ENCODE measurements around the gene CNEP1R1. TPM values are rescaled to one million over a fixed set of nuclear protein-coding genes. Genes with fewer than 3 reads are reported as not detected.

Gene CNEP1R1
- total and polyA plus RNA-seq, 2 of the 8 experiments (the other 6 are each of a cell fraction or from before 2014, with no cell fraction given), result 10.6 to 13.6 TPM

DNA sequence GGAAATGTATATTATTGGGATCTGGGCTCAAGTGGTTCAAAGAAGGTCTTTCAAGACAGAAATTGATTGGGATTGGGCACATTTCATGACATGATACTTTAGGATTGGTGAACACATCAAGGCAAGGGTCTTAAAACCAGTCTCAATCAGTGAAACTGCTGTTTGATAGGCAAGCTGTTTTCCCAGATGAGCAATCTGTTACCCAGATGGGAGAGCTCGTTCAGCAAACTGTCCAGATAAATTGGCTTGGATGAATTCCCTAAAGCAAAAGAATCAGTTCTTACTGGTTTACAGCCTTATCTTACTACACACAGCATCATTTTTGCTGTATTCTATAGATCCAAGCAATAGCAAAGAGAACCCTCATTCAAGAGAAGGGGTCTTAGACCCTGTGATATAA lies 31.0 kb upstream of the CNEP1R1 start (continued):
- TF ChIP-seq, protein P1, sequence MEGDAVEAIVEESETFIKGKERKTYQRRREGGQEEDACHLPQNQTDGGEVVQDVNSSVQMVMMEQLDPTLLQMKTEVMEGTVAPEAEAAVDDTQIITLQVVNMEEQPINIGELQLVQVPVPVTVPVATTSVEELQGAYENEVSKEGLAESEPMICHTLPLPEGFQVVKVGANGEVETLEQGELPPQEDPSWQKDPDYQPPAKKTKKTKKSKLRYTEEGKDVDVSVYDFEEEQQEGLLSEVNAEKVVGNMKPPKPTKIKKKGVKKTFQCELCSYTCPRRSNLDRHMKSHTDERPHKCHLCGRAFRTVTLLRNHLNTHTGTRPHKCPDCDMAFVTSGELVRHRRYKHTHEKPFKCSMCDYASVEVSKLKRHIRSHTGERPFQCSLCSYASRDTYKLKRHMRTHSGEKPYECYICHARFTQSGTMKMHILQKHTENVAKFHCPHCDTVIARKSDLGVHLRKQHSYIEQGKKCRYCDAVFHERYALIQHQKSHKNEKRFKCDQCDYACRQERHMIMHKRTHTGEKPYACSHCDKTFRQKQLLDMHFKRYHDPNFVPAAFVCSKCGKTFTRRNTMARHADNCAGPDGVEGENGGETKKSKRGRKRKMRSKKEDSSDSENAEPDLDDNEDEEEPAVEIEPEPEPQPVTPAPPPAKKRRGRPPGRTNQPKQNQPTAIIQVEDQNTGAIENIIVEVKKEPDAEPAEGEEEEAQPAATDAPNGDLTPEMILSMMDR (IDR thresholded peaks at IDR 0.05; ENCODE audit: control extremely low read depth in 1 of 3, insufficient read depth in 1 of 3, low read depth in 1 of 3, low read length in 3 of 3), result no peak
- TF ChIP-seq EGR1 (IDR thresholded peaks at IDR 0.05; ENCODE audit: borderline replicate concordance, low read depth, low read length), result no peak
- TF ChIP-seq SP4 (IDR thresholded peaks at IDR 0.05; ENCODE audit: low read length), result no peak
- TF ChIP-seq ATF3 (IDR thresholded peaks at IDR 0.05; ENCODE audit: insufficient read depth, low read depth, low read length), result no peak
- no peak for TF ChIP-seq CHD1 (IDR thresholded peaks at IDR 0.05; ENCODE audit: low read depth, low read length)
- TF ChIP-seq CHD2 (IDR thresholded peaks at IDR 0.05; ENCODE audit: low read length), result no peak
- TF ChIP-seq, protein P2, sequence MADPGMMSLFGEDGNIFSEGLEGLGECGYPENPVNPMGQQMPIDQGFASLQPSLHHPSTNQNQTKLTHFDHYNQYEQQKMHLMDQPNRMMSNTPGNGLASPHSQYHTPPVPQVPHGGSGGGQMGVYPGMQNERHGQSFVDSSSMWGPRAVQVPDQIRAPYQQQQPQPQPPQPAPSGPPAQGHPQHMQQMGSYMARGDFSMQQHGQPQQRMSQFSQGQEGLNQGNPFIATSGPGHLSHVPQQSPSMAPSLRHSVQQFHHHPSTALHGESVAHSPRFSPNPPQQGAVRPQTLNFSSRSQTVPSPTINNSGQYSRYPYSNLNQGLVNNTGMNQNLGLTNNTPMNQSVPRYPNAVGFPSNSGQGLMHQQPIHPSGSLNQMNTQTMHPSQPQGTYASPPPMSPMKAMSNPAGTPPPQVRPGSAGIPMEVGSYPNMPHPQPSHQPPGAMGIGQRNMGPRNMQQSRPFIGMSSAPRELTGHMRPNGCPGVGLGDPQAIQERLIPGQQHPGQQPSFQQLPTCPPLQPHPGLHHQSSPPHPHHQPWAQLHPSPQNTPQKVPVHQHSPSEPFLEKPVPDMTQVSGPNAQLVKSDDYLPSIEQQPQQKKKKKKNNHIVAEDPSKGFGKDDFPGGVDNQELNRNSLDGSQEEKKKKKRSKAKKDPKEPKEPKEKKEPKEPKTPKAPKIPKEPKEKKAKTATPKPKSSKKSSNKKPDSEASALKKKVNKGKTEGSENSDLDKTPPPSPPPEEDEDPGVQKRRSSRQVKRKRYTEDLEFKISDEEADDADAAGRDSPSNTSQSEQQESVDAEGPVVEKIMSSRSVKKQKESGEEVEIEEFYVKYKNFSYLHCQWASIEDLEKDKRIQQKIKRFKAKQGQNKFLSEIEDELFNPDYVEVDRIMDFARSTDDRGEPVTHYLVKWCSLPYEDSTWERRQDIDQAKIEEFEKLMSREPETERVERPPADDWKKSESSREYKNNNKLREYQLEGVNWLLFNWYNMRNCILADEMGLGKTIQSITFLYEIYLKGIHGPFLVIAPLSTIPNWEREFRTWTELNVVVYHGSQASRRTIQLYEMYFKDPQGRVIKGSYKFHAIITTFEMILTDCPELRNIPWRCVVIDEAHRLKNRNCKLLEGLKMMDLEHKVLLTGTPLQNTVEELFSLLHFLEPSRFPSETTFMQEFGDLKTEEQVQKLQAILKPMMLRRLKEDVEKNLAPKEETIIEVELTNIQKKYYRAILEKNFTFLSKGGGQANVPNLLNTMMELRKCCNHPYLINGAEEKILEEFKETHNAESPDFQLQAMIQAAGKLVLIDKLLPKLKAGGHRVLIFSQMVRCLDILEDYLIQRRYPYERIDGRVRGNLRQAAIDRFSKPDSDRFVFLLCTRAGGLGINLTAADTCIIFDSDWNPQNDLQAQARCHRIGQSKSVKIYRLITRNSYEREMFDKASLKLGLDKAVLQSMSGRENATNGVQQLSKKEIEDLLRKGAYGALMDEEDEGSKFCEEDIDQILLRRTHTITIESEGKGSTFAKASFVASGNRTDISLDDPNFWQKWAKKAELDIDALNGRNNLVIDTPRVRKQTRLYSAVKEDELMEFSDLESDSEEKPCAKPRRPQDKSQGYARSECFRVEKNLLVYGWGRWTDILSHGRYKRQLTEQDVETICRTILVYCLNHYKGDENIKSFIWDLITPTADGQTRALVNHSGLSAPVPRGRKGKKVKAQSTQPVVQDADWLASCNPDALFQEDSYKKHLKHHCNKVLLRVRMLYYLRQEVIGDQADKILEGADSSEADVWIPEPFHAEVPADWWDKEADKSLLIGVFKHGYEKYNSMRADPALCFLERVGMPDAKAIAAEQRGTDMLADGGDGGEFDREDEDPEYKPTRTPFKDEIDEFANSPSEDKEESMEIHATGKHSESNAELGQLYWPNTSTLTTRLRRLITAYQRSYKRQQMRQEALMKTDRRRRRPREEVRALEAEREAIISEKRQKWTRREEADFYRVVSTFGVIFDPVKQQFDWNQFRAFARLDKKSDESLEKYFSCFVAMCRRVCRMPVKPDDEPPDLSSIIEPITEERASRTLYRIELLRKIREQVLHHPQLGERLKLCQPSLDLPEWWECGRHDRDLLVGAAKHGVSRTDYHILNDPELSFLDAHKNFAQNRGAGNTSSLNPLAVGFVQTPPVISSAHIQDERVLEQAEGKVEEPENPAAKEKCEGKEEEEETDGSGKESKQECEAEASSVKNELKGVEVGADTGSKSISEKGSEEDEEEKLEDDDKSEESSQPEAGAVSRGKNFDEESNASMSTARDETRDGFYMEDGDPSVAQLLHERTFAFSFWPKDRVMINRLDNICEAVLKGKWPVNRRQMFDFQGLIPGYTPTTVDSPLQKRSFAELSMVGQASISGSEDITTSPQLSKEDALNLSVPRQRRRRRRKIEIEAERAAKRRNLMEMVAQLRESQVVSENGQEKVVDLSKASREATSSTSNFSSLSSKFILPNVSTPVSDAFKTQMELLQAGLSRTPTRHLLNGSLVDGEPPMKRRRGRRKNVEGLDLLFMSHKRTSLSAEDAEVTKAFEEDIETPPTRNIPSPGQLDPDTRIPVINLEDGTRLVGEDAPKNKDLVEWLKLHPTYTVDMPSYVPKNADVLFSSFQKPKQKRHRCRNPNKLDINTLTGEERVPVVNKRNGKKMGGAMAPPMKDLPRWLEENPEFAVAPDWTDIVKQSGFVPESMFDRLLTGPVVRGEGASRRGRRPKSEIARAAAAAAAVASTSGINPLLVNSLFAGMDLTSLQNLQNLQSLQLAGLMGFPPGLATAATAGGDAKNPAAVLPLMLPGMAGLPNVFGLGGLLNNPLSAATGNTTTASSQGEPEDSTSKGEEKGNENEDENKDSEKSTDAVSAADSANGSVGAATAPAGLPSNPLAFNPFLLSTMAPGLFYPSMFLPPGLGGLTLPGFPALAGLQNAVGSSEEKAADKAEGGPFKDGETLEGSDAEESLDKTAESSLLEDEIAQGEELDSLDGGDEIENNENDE (IDR thresholded peaks at IDR 0.05; ENCODE audit: insufficient replicate concordance, low read length), result no peak
